HFF-Myc (cell line): ENCODE results near the gene FDX1.
A peak's percentile ranks its signal among the peaks of the same experiment; 100 is the strongest.

ENCODE experiments used
- DNase-seq: peaks from one replicate; pipeline ENCODE4 v3.0.0-alpha.2; 2011; ENCODE audit warnings: low read depth; ENCODE audit errors: extremely low read depth
- H3K4me3 ChIP-seq: replicated peaks from 2 replicates; pipeline ENCODE4 v1.5.1; 2011; ENCODE audit warnings: low read depth, mild to moderate bottlenecking, control low read depth, low read length
- TF ChIP-seq, protein P1 (sequence below): IDR thresholded peaks from 2 replicates; pipeline ENCODE4 v1.5.1; 2012; ENCODE audit warnings: mild to moderate bottlenecking, low read depth, low read length, control low read depth; ENCODE audit errors: missing control alignments

FDX1 gene

DNA sequence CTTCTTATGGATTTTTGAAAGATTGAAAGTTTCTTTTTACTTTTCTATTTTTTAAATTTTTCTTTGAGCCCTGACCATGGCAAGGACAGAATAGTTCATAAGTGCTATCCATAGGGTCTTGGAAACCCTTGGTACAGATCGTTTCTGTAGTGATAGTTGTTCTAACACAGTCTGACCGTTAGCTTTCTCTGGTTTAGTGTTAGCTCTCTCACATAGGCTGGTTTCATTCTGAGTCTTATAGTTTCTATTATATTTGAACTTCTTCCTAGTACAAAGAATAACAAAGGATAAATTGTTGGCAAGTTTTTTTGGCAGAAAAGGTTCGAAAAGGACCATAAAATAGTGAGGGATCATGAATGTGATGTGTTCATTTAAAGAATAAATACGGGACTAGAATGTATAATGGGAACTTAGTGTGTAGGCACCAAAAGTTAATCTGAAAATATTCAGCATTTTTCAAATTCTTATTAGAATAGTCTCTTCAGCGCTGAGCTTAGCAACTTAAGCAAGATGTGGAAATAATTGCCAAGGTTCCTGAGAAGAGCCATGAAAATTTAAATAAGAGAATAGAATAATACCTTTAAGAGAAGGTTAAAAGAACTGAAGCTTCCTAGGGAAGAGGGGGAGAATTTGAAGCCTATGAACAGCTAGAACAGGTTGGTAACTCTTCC is 24.1 kb downstream of the FDX1 start:
- no peak overlapping the region for H3K4me3 ChIP-seq
- TF ChIP-seq, protein P1, sequence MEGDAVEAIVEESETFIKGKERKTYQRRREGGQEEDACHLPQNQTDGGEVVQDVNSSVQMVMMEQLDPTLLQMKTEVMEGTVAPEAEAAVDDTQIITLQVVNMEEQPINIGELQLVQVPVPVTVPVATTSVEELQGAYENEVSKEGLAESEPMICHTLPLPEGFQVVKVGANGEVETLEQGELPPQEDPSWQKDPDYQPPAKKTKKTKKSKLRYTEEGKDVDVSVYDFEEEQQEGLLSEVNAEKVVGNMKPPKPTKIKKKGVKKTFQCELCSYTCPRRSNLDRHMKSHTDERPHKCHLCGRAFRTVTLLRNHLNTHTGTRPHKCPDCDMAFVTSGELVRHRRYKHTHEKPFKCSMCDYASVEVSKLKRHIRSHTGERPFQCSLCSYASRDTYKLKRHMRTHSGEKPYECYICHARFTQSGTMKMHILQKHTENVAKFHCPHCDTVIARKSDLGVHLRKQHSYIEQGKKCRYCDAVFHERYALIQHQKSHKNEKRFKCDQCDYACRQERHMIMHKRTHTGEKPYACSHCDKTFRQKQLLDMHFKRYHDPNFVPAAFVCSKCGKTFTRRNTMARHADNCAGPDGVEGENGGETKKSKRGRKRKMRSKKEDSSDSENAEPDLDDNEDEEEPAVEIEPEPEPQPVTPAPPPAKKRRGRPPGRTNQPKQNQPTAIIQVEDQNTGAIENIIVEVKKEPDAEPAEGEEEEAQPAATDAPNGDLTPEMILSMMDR = no peak
- no peak for DNase-seq

DNA sequence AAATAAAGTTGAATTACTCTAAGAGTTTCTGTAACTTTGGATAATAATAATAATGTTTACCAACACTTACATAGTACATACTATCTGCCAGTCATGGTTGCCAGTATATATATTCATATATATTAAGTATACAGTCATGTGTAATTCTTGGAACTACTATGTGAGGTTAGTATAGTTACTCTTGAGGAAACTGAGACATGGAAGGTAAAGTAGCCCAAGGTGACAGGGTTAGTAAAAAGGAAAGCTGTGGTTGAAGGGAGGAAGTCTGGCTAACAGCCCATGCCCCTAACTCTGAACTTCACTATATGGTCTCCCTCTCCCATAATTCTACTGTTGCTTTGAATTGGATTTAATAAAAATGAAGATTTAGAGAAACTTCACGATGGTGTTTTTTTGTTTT is 24.9 kb downstream of the FDX1 start:
- no peak overlapping the region for H3K4me3 ChIP-seq
- TF ChIP-seq, protein P1 = no peak
- no peak for DNase-seq

DNA sequence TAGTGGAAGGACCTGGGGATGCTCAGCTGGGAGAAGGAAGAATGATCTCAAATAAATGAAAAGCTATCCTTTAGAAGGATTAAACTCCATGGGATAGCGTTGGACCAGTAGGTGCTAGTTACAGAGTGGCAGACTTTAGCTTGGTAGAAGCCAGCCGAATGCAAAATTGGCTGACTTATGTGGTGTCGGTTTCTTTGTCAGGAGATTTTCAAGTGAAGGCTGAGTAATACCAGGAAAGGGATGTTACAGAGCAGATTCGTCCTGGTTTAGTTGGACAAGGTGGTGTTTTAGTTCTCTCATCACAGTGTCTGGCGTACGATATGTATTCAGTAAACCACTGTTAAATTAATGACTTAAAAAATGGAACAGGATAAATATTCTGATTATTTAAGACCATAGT is 26.0 kb downstream of the FDX1 start:
- H3K4me3 ChIP-seq = no peak overlapping the region
- DNase-seq = no peak
- TF ChIP-seq, protein P1 = no peak

DNA sequence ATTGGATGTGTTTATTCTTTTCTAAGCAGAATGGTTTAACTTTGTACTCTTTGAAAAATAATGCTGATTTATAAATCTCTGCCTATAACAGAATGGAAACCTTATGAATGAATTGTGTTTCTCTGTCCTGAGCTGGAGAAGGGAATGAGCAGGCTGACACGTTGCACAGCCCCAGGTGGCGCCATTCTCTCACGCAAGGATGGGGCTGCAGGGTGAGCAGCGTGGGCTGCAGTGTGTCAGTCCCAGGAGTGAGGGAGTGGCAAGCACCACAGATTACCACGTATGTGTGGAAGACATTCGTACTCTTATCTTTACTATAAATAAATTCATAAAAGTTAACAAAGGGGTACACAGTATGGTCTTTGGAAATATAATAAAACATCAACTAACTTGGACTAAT is 33.4 kb downstream of the FDX1 start:
- TF ChIP-seq, protein P1 = peak; percentile 55
- no peak overlapping the region for H3K4me3 ChIP-seq
- DNase-seq = no peak

DNA sequence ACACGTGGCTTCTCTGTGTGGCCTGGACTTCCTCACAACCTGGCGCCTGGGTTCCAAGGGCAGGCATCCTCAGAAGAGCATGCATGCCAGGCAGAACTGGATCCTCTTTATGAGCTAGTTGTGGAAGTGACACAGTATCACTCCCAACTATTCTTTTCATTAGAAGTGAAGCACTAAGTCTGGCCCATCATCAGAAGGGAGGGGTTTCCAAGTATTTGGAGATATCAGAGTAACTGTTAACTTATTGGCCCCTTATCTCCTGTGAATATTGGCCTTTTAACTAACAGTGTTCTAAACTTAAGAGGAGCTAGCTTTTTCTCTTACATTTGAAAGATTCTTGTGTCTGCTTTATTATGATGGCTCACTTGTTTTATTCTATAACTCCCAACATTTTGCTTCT is 35.5 kb downstream of the FDX1 start:
- TF ChIP-seq, protein P1 = no peak
- no peak overlapping the region for H3K4me3 ChIP-seq
- no peak for DNase-seq

DNA sequence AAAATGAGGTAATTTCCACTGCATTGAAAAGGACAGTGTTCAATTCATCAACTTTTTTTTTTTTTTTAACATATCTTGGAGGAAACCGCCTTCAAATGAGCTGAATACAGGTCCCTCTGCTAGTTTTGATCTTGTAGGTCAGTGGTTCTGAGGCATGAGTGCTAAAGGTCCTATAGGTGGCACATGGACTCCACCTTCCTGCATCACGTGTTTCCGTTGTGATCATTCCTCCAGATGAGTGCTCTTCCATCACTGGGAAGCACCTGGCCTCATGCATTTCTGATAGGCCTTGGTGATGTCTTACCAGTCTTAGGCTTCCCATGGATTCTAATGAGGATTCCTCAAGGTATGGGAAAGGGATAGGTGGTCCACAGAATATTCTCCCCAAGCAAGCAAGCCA is 37.8 kb downstream of the FDX1 start:
- TF ChIP-seq, protein P1 = no peak
- H3K4me3 ChIP-seq = no peak overlapping the region
- no peak for DNase-seq

DNA sequence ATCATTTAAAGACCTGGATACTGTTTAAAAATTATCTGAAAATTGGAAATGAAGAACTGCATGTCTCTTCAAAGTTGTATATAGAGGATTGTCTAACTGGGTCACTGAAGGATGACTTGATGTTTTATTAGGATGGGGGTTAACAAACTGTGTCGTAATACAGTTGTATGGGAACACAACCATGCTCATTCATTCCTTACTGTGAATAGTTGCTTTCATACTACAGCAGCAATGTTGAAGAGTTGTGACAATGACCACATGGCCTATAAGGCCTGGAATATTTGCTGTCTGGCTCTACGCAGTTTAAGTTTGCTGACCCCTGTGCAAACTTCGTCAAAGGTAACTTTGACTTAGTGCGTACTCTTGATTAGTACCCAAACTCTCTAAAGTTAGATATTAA is 38.4 kb downstream of the FDX1 start:
- DNase-seq = no peak
- no peak overlapping the region for H3K4me3 ChIP-seq
- TF ChIP-seq, protein P1 = no peak
